Measurements from ENCODE around the gene SNED1.

SNED1 gene

DNA sequence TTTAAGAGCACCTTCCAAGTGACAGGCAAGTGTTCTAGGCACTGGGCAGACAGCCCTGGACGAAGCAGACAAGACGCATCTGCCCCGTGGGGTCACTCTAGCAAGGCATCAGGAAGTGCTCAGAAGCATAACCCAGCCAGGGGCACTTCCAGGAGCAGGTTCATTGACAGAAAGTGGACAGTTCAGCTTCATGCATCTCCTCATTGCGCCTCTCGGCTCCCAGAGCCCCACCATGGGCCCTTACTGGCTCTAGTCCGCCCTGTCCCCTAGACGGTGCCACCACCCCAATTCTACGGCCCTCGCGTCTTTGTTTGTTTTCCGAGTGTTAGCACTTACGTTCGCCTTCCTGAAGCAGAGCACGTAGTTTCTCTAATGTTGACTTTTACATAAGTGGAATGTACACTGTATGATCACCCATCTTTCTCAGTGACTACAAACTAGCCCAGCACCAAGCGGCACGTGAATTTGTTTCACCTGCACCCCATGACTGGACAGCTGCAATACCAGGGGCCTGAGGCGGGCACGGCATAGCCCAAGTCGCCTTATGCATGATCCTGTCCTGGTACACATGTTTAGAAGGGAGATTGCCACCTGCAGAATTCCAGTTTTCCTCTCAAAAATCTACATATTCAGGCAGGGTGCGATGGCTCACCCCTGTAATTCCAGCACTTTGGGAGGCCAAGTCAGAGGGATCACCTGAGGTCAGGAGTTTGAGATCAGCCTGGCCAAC is 33.2 kb downstream of the SNED1 start:
- no peak for DNase-seq

DNA sequence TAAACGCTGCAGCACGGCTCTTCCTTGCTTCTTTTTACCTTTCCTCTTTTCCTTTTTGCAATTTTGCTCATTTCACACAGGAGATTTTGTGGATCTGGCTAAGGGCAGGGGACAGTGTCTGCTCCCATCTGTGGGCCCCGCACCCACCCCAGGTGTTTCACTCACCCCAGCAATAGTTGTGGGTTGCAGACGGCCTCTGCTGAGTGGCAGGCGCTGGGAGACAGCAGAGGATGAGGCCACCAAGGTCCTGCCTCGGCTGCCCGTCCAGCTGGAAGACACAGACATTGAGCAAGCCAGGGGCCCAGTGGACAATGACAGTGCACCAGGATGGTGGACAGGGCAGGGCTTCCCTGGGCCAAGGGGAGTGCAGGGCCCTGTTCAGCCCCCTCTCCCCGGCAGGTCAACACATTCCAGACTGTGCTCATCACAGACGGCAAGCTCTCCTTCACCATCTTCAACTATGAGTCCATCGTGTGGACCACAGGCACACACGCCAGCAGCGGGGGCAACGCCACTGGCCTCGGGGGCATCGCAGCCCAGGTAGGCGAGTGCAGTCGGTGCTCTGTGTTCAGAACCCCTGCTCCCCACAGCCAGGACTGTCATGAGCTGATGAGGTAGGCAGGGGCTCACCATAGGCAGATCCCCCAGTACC is 35.0 kb downstream of the SNED1 start:
- DNase-seq, result no peak

DNA sequence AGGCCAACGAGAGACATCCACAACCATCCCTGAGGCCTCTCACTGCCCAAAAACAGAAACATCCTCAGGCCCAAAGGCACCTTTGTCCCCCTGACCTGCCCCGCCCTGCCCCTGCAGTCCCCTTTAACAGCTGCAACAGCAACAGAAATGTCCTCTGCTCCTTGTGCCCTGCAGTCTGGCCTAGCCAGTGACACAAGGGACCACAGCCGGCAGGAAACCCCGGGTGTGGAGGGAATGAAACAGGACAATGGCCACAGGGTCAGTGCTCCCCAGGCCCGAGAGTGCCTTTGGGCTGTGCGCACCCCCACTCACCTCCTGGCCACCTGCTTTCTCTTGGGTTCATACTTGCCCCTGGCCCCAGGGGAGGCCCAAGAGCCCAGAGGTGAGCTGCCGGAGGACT is 35.6 kb downstream of the SNED1 start:
- no peak for DNase-seq

DNA sequence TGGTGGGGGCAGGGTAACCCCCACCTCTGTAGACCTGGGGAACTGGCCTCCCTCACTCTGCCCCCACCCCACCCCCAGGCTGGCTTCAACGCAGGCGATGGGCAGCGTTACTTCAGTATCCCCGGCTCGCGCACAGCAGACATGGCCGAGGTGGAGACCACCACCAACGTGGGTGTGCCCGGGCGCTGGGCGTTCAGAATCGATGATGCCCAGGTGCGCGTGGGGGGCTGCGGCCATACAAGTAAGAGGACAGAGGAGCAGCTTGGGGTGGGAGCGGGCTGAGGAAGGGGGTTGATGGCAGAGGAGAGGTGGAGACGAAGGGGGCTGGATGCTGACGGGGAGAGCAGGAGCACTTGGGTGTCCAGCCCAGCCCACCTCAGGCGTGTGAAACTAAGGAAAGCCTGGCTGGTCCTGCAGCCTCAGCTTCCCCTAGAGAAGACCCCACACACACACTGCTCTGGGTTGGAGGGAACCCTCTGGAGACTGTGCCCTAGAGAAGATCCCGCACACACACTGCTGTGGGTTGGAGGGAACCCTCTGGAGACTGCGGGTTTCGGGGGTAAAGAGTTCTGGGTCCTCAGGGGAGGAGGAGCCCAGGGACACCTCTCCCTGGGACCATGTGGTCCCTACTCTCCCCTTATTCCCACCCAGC is 36.2 kb downstream of the SNED1 start:
- DNase-seq, result no peak

DNA sequence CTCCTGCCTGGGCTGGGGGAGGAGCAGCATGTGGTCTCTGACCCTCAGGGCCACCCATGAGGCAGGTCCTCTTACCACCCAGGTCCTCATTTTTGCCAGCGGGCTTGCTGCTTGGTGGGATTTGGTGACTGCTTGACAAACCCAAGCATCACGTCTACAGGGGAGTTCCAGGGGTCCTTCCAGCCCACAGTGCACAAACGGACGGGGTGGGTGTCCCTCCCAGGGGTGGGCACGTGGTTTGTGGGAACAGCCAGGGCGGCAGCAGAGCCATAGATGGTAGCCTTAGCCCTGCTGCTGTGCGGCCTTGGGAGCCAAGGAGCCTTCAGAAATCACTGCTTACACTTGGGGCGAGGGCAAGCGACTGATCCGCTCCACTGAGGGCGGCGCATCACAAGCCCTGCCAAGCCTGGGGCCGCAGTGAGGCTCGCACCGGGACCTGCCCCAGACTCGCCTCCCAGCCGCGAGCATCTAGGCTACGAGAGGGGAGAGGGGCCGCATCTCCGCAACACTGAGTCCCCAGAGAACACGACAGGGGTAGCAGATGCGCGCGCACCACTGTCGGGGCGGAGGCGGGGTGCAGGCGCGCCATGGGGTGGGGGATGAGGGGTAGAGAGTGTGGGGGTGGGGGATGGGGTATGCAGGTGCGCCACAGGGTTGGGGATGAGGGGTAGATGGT is 36.9 kb downstream of the SNED1 start:
- peak in 1 of 4 experiments; percentile 64 for DNase-seq

DNA sequence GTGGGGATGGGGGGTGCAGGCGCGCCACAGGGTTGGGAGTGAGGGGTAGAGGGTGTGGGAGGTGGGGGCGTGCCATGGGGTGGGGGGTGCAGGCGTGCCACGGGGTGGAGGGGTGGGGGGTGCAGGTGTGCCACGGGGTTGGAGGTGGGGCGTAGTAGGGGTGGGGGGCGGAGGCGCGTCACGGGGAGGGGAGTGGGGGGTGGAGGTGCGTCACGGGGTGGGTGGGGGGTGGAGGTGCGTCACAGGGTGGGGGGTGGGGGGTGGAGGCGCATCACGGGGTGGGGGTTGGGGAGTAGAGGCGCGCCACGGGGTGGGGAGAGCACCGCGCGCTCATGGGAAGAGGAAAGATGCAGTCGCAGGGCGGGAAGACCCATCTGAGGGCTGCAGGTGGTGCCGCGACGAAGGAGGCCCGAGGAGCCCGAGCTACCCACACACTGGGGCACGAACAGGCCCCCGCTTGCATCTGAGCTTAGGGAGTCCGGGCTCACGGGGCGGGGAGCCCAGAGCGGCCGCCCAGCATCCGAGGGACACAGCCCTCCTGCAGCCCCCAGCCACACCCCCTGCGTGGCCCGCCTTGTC is 37.5 kb downstream of the SNED1 start:
- DNase-seq, result peak in 1 of 4 experiments; percentile 71

DNA sequence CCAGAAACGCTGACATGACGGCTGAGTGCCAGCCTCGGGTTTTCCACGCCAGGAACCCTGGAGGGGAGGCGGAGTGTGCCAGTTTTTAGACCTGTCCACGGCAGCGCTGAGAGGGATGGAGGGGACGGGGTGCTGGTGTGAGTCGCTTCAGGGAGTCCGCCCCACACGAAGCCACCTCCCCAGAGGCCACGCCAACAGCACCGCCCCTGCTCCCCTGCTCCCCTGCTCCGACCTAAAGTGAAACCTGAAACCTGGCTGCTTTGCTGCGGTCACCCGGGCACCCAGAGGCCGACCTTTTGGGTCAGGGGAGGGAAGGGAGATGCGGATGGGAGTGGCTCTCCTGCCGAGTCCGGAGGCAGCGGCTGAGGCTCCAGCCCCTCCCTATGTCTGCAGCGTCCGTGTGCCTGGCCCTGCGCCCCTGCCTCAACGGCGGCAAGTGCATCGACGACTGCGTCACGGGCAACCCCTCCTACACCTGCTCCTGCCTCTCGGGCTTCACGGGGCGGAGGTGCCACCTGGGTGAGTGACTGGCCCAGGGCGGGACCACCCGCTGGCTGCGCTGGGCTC is 38.1 kb downstream of the SNED1 start:
- DNase-seq, result peak in 2 of 4 experiments; percentile 41 to 65

DNA sequence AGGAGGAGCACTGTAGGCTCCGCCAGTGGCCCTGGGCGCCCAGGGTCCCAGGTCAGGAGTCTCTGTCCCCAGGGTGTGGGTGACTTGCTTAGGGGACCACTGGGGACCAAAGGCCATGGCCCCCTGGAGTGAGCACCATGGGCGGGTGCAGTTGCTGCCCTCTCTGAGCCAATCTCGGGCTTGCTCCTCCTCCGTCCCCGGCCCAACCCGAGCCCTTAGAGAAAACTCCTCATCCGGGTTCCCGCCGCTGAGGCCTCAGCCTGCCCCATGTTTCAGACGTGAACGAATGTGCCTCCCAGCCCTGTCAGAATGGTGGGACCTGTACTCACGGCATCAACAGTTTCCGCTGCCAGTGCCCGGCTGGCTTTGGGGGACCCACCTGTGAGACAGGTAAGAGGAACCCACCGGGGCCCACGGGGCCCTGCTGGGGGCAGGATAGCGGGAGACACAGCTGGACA is 38.6 kb downstream of the SNED1 start:
- DNase-seq, result no peak

DNA sequence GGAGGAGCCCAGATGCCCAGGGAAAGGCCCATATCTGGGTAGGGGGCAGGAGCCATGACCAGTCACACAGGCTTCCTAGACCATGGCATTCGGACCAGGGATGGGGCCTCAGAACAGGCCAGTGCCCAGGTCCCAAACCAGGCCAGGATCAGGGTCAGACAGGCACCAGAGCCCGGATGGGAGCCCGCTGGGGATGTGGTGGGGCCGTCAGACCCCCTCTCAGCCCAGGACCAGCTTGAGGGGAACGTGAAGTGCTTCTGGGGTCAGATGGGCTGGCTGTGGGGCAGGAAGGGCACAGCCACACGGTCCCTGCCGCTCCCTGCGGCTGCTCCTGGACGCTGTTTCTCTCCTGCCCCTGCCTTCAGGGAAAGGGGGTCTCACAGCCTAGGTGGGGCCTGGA is 39.1 kb downstream of the SNED1 start:
- DNase-seq, result no peak

DNA sequence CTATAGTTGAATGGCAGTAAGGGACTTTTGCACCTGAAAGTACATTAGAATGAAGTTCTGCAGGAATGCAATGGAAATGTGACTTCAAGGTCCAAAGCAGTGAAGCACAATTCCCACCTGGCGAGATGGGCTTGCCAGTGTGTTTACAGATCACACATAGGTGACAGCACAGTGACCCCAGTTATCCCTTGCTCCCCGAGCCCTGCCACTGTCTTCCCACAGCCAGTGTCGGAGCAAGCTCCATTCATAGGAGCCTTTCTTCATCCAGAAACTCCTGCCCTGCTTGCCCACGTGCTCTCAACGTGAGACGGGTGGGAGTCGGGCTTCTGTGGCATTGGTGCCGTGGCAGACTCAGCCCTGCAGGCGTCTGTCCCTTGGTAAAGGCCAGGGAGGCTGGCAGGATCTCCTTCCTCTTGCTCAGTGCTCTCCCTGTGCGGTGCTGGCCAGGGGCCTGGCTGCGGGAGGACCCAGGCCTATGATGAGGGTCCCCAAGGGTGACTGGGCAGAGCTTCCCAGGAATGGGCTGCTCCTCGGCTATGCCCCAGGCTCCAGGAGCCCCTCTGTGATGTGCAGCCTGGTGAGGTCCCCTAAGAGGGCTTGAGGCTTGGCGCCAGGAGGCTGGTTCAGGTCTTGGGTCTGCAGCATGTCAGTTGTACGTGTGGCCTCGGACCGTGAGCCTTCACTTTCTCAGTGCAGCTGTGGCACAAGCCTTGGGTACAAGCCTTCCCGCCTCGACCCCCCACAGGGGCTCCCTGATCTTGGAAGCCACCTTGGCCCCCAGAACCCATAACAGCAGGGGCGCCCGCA is 40.2 kb downstream of the SNED1 start:
- no peak for DNase-seq

DNA sequence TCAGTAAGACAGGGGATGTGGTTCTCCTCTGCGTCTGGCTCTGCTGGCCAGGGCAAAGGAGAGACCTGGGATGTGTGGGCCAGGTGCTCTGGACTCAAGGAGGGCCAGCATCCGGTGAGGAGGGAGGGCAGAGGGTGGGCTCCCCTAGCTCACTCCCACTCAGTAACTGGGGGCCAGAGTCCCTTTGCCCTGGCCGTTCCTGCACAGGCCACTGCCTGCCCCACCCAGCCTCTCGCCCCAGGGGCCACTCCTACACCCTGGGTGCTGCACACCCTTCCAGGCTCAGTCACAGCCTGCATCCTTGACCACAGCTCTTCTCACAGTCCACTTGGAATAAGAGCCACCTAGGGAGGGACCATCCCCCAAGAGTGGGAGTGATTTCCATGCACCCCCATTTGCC is 41.0 kb downstream of the SNED1 start:
- no peak for DNase-seq

DNA sequence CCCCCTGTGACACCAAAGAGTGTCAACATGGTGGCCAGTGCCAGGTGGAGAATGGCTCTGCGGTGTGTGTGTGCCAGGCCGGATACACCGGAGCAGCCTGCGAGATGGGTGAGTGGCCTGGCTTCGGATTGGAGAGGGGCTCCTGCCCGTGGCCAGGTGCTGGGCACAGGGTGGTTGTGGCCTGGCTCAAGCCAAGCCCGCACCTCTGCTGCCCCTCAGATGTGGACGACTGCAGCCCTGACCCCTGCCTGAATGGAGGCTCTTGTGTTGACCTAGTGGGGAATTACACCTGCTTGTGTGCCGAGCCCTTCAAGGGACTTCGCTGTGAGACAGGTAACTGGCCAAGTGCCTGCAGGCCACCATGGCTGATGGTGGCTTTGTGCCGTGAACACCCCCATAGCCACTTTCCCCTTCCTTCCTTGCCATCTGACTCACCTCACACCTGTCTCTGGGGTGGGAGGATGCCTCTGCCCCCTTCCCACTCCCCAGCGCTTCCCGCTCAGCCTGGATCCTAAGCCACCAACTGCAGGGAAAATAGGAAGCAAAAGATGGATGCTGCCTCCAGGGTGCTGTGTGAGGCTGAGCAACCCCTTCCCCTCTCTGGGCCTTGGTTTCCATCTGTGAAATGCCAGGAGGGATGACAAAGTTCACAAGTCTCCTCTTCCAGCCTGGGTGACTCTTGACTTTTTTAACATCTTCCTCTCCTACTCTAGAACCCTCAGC is 41.8 kb downstream of the SNED1 start:
- DNase-seq, result no peak

DNA sequence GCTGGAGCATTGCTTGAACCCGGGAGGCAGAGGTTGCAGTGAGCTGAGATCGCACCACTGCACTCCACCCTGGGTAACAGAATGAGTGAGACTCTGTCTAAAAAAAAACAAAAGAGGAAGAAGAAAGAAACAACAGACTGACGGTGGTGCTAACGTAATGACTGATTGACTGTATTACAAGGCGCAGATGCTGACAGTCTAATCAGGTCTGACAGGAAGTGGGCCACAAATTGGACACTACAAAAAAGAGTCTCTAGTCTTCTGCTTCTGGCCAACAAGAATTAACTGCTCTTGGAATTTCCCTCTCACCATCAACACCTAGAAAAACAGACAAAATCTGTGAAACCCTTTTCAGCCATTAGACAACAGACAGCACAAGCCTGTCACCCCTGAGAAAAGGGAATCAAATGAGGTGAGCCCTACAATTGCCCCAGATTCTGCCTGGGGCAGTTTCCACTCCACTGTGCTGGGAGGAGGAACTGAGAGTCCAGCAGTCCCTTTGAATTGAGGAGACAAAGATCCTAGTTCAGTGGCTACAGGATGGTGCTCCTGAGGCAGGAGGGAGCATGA is 43.3 kb downstream of the SNED1 start:
- no peak for DNase-seq

DNA sequence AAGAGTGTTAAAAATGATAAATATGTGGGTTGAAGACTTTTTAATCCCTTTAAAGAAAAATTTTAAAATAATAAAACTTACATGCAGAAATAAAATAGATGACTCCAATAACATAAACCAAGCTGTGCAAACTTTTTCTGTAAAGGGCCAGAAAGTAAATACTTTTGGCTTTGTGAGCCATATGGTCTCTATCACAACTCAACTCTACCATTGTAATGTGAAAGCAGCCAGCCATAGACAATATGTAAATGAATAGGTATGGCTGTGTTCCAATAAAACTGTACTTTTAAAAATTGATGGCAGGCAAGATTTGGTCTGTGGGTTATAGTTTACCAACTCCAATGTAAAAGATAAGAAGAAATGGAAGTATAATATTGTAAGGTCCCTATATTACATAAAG is 45.2 kb downstream of the SNED1 start:
- DNase-seq, result no peak

DNA sequence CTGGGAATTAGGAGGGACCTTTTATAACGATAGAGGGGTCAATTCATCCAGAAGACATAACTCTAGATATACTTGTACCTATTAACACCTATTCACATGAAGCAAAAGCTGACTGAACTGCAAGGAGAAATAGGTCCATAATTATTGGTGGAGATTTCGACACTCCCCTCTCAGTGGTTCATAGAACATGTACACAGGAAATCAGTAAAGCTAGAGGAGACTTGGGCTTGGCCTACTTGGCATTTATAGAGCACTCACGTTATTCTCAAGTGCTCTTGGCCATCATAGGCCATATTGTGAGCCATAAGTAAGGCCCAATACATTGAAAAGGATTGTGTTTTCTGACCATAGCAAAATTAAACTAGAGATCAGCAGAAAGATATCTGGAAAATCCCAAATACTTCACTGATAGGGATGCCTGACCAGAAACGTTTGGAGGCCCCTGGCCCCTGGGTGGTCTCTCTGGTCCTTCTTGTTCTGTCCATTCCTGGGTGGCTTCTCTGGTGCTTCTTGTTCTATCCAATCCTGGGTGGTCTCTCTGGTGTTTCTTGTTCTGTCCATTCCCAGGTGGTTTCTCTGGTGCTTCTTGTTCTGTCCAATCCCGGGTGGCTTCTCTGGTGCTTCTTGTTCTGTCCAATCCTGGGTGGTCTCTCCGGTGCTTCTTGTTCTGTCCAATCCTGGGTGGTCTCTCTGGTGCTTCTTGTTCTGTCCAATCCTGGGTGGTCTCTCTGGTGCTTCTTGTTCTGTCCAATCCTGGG is 49.0 kb downstream of the SNED1 start:
- no peak for DNase-seq

DNA sequence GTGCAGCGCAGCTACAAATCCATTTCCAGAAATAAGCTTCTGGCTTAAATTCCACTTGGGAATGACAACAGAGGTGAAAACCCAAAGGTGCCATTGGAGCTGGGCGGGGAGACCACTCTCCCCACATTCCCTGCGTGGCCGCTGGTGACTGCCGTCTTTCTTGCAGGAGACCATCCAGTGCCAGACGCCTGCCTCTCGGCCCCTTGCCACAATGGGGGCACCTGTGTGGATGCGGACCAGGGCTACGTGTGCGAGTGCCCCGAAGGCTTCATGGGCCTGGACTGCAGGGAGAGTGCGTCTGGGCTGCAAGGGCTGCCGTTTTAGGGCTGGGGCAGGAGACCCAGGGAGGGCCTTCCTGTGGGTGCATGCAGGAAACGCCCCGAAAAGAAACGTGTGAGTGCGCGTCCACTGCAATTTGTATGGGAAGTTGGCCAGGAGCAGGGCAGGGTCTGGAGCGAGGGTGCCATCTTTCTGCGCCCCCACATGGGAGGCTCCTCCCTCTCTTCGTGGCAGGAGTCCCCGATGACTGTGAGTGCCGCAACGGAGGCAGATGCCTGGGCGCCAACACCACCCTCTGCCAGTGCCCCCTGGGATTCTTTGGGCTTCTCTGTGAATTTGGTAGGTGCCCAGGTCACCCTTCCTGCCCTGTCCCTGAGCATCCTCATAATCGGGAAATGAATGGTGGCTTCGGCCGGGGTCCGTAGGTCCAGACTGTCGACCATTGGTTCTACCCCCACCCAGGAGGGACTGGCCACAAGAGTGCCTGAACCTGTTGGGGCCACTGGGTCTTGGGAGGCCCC is 49.9 kb downstream of the SNED1 start:
- no peak for DNase-seq

DNA sequence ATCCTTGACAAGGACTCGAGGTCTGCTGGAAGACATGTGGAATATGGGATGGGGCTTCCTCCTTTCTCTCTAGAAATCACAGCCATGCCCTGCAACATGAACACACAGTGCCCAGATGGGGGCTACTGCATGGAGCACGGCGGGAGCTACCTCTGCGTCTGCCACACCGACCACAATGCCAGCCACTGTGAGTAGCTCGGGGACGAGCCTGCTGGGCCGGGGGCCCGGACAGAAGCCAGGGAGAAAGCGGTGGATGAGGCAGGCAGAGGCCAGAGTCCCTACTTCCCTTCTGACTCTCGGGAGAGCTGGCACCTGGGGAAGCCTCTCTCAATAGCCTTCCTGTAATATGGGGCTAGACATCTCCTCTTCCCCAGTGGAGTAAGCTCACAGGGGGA is 50.5 kb downstream of the SNED1 start:
- no peak for DNase-seq

DNA sequence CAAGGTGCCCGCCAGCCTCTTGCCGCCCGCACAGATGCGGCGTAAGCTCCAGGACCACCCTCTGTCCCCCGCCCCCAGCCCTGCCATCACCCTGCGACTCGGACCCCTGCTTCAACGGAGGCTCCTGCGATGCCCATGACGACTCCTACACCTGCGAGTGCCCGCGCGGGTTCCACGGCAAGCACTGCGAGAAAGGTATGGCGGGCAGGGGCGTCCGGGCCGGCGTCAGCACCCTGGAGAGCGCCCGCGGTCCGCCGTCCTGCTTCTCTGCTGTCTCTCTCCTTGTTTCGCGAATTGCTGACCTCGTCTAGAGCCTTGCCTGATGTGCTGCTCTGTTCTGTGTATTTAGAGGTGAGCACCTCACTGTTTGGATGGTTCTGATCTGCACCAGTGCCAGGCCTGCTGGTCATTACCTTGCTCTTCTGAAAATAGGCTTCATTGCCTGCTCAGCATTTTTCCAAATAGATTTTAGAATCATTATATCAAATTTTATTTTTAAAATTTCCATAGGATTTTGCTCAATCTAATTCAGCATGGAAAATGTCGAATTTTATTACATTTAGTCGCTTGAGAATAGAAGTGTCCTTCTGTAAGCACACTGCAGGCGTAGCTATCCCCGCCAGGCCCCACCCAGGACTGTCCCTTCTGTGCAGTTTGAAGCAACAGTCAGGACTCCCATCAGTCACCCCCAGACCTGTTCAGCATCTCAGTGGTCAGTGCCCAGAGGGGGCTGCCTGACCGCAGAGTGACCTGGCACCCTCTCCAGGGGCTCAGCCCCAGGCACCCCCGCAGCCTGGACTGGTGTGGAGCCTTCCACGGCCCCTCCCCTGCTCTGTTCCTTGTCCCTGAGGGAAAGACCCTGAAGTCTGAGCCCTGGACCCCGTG is 51.6 kb downstream of the SNED1 start:
- DNase-seq, result no peak
